Measurements from ENCODE around the gene IL9R. TPM values are rescaled to one million over a fixed set of nuclear protein-coding genes. Genes with fewer than 3 reads are reported as not detected.
A peak's percentile ranks its signal among the peaks of the same experiment; 100 is the strongest.
"Not testable (repeated sequence)": the region's sequence is repeated elsewhere in the genome, so short reads cannot be mapped to it uniquely, and the experiment has no call there.

IL9R gene
- total RNA-seq, 1 donor from 2014 or later, result 1.2 TPM

- no peaks in the 10 kb centered on the region for H3K27me3 ChIP-seq (ENCODE audit: low read depth)
- no peaks in the 10 kb centered on the region for H3K4me1 ChIP-seq
- H3K4me3 ChIP-seq, result no peak overlapping the region
- no peaks in the 10 kb centered on the region for H3K9me3 ChIP-seq
- no peak for TF ChIP-seq CTCF (IDR thresholded peaks at IDR 0.05)
- DNase-seq (no peak), ATAC-seq (peak in 1 of 2 donors; percentile 5)
- H3K36me3 ChIP-seq, result no peaks in the 10 kb centered on the region
- no peak overlapping the region for H3K27ac ChIP-seq
- intact Hi-C loops (cut with DNase I), result no loop called here
Observed at GRCh38 chrX:156004256-156004655, 6.8 kb downstream of the IL9R start.

GRCh38 chrX:156004740-156005139, 7.2 kb downstream of the IL9R start:
- no peak overlapping the region for H3K4me3 ChIP-seq
- no peaks in the 10 kb centered on the region for H3K27me3 ChIP-seq (ENCODE audit: low read depth)
- intact Hi-C loops (cut with DNase I), result no loop called here
- no peaks in the 10 kb centered on the region for H3K36me3 ChIP-seq
- ATAC-seq, result no peak
- no peaks in the 10 kb centered on the region for H3K9me3 ChIP-seq
- H3K4me1 ChIP-seq, result no peaks in the 10 kb centered on the region
- no peak overlapping the region for H3K27ac ChIP-seq
- TF ChIP-seq CTCF (IDR thresholded peaks at IDR 0.05), result no peak
- no peak for DNase-seq

DNA sequence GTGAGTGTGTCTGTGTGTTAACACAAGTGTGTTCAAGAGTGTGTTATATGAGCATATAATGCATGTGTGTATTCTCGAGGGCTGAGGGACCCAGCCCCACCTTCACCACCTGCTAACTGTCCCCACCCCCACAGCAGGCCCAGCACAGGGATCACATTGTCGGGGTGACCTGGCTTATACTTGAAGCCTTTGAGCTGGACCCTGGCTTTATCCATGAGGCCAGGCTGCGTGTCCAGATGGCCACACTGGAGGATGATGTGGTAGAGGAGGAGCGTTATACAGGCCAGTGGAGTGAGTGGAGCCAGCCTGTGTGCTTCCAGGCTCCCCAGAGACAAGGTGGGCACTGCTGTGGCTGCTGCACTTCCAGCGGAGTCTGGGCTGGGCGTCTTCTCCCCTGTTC, 7.6 kb downstream of the IL9R start:
- intact Hi-C loops (cut with DNase I), result no loop called here
- no peak for ATAC-seq
- no peaks in the 10 kb centered on the region for H3K36me3 ChIP-seq
- no peaks in the 10 kb centered on the region for H3K9me3 ChIP-seq
- no peak overlapping the region for H3K27ac ChIP-seq
- H3K27me3 ChIP-seq (ENCODE audit: low read depth), result no peaks in the 10 kb centered on the region
- no peaks in the 10 kb centered on the region for H3K4me1 ChIP-seq
- DNase-seq, result no peak
- TF ChIP-seq CTCF (IDR thresholded peaks at IDR 0.05), result no peak
- H3K4me3 ChIP-seq, result no peak overlapping the region

GRCh38 chrX:156006468-156006867, 9.0 kb downstream of the IL9R start:
- intact Hi-C loops (cut with DNase I); H3K4me1 ChIP-seq; DNase-seq; ATAC-seq; H3K27ac ChIP-seq; H3K27me3 ChIP-seq (ENCODE audit: low read depth); H3K4me3 ChIP-seq; H3K9me3 ChIP-seq; H3K36me3 ChIP-seq: not testable (repeated sequence)

- H3K27me3 ChIP-seq (ENCODE audit: low read depth); DNase-seq; H3K27ac ChIP-seq; H3K4me1 ChIP-seq; ATAC-seq; intact Hi-C loops (cut with DNase I); H3K4me3 ChIP-seq; H3K36me3 ChIP-seq; H3K9me3 ChIP-seq: not testable (repeated sequence)
Observed at GRCh38 chrX:156008379-156008778, 10.9 kb downstream of the IL9R start.

- H3K27me3 ChIP-seq (ENCODE audit: low read depth), result no peaks in the 10 kb centered on the region
- H3K27ac ChIP-seq, result no peak overlapping the region
- no peaks in the 10 kb centered on the region for H3K4me1 ChIP-seq
- DNase-seq (no peak), ATAC-seq (no peak)
- H3K9me3 ChIP-seq, result no peaks in the 10 kb centered on the region
- H3K36me3 ChIP-seq, result no peaks in the 10 kb centered on the region
- H3K4me3 ChIP-seq, result no peak overlapping the region
- intact Hi-C loops (cut with DNase I), result no loop called here
- no peak for TF ChIP-seq CTCF (IDR thresholded peaks at IDR 0.05)
Observed at GRCh38 chrX:156008915-156009314, 11.4 kb downstream of the IL9R start.

DNA sequence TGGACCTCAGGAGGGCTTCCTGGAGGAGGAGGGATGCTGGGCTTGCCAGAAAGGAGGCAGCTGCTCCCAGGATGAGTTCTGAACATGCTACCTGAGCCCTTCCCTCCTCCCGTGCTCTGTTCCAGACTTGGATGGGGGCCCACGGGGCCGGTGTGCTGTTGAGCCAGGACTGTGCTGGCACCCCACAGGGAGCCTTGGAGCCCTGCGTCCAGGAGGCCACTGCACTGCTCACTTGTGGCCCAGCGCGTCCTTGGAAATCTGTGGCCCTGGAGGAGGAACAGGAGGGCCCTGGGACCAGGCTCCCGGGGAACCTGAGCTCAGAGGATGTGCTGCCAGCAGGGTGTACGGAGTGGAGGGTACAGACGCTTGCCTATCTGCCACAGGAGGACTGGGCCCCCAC, 12.2 kb downstream of the IL9R start:
- H3K9me3 ChIP-seq; intact Hi-C loops (cut with DNase I); H3K36me3 ChIP-seq; ATAC-seq; H3K4me3 ChIP-seq; DNase-seq; H3K27me3 ChIP-seq (ENCODE audit: low read depth); H3K4me1 ChIP-seq; H3K27ac ChIP-seq: not testable (repeated sequence)

DNA sequence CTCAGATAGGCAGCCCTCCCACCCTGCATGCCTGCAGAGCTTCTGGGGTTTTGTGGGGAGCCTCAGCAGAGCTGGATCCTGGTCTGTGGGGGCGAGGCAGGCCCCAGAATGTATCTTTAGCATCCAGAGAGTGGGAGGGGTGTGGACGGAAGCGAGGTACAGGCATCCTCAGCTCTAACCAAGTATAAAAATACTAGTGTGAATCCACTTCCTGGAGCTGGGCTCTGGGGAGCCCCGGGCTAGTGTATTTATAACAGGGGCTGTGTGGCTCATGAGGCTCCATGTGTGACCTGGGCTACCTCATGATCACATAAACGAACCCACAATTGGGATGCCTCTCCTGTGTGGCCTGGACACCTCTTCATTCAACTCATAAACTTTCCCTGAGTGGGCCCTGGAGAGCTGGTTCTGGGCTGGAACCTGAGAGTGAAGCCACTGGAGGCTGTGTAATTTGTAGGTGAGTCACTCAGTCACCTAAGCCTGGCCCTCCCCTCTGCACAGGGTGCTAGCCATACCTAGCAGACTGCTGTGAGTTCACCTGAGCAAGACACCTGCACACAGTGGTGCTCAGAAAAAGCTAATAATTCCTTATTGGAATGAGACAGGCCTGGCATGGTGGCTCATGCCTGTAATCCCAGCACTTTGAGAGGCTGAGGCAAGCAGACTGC, 15.9 kb downstream of the IL9R start:
- H3K4me3 ChIP-seq; intact Hi-C loops (cut with DNase I); H3K4me1 ChIP-seq; H3K9me3 ChIP-seq; H3K27ac ChIP-seq; DNase-seq; ATAC-seq; H3K27me3 ChIP-seq (ENCODE audit: low read depth); H3K36me3 ChIP-seq: not testable (repeated sequence)

DNA sequence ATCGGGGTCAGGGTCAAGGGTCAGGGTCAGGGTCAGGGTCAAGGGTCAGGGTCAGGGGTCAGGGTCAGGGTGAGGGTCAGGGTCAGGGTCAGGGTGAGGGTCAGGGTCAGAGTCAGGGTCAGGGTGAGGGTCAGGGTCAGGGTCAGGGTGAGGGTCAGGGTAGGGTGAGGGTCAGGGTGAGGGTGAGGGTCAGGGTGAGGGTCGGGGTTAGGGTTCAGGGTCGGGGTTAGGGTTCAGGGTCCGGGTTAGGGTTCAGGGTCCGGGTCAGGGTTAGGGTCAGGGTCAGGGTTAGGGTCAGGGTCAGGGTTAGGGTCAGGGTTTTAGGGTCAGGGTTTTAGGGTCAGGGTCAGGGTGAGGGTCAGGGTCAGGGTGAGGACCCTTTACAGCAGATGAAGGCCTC, 22.4 kb downstream of the IL9R start:
- H3K27me3 ChIP-seq (ENCODE audit: low read depth); H3K4me1 ChIP-seq; H3K27ac ChIP-seq; H3K36me3 ChIP-seq; H3K9me3 ChIP-seq; H3K4me3 ChIP-seq; DNase-seq; intact Hi-C loops (cut with DNase I); ATAC-seq: not testable (repeated sequence)

DNA sequence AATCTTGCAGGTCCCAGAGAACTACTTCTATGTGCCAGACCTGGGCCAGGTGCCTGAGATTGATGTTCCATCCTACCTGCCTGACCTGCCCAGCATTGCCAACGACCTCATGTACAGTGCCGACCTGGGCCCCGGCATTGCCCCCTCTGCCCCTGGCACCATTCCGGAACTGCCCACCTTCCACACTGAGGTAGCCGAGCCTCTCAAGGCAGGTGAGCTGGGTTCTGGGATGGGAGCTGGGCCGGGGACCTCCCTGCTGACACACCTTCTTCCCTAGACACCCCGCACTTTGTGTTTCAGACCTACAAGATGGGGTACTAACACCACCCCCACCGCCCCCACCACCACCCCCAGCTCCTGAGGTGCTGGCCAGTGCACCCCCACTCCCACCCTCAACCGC, 25.5 kb downstream of the IL9R start:
- H3K27ac ChIP-seq; H3K9me3 ChIP-seq; intact Hi-C loops (cut with DNase I); H3K4me3 ChIP-seq; DNase-seq; ATAC-seq; H3K36me3 ChIP-seq; H3K27me3 ChIP-seq (ENCODE audit: low read depth); H3K4me1 ChIP-seq: not testable (repeated sequence)
